ENCODE results near the gene LAMA5.
A peak's percentile ranks its signal among the peaks of the same experiment; 100 is the strongest.

GRCh38 chr20:62367633-62368391 is 700 bp upstream of the LAMA5 start:
- TF ChIP-seq CTCF (IDR thresholded peaks at IDR 0.05) (no peak), NRF1 (IDR thresholded peaks at IDR 0.05; ENCODE audit: low read depth, low read length) (peak; percentile 30; the same call in 1 of the 2 replicates), MXI1 (IDR thresholded peaks at IDR 0.05; ENCODE audit: low read depth, low read length) (no peak), SMC3 (IDR thresholded peaks at IDR 0.05; ENCODE audit: low read depth, low read length) (no peak), YY1 (IDR thresholded peaks at IDR 0.05; ENCODE audit: low read depth) (no peak), EP300 (IDR thresholded peaks at IDR 0.05; ENCODE audit: borderline replicate concordance in 1 of 2, low read depth in 1 of 2, low read length in 1 of 2) (no peak)
